ENCODE data around the gene CHFR.
"Not testable (repeated sequence)": the region's sequence is repeated elsewhere in the genome, so short reads cannot be mapped to it uniquely, and the experiment has no call there.

Gene CHFR

GRCh38 chr12:132887513-132888351 lies at the start of gene CHFR:
TSS of gene CHFR (minus strand) at chr12:132887605. CDS start at chr12:132887328, 277 bp downstream.
- DNase-seq (ENCODE audit: low spot score) (no peak), FAIRE-seq (no peak)

- not testable (repeated sequence) for FAIRE-seq; DNase-seq (ENCODE audit: low spot score)
Observed at GRCh38 chr12:132936921-132937320, 49.5 kb upstream of the CHFR start.

GRCh38 chr12:132936163-132936562 lies 48.8 kb upstream of the CHFR start:
- DNase-seq (ENCODE audit: low spot score): no peak
- FAIRE-seq: no peak

GRCh38 chr12:132926415-132926833 lies 39.0 kb upstream of the CHFR start:
- no peak for FAIRE-seq
- DNase-seq (ENCODE audit: low spot score): no peak

- DNase-seq (ENCODE audit: low spot score): no peak
- FAIRE-seq: no peak
Observed at GRCh38 chr12:132925597-132926414, 38.4 kb upstream of the CHFR start.

- FAIRE-seq (no peak), DNase-seq (ENCODE audit: low spot score) (no peak)
Observed at GRCh38 chr12:132924356-132924755, 37.0 kb upstream of the CHFR start.

- no peak for DNase-seq (ENCODE audit: low spot score)
- no peak for FAIRE-seq
Observed at GRCh38 chr12:132923356-132923909, 36.0 kb upstream of the CHFR start.

- DNase-seq (ENCODE audit: low spot score) (no peak), FAIRE-seq (no peak)
Observed at GRCh38 chr12:132922676-132923075, 35.3 kb upstream of the CHFR start.

- DNase-seq (ENCODE audit: low spot score) (no peak), FAIRE-seq (no peak)
Observed at GRCh38 chr12:132921685-132922084, 34.3 kb upstream of the CHFR start.

- no peak for FAIRE-seq
Observed at GRCh38 chr12:132918680-132919079, 31.3 kb upstream of the CHFR start.

GRCh38 chr12:132909030-132909368 lies 21.6 kb upstream of the CHFR start:
- FAIRE-seq (no peak), DNase-seq (ENCODE audit: low spot score) (no peak)

More at GRCh38 chr12:132918680-132919079, 31.3 kb upstream of the CHFR start:
- no peak for DNase-seq (ENCODE audit: low spot score)

- no peak for DNase-seq (ENCODE audit: low spot score)
- FAIRE-seq: no peak
Observed at GRCh38 chr12:132908145-132909029, 21.0 kb upstream of the CHFR start.

GRCh38 chr12:132907789-132908144 lies 20.4 kb upstream of the CHFR start:
- DNase-seq (ENCODE audit: low spot score); FAIRE-seq: not testable (repeated sequence)

GRCh38 chr12:132907216-132907615 lies 19.8 kb upstream of the CHFR start:
- DNase-seq (ENCODE audit: low spot score) (no peak), FAIRE-seq (no peak)

- DNase-seq (ENCODE audit: low spot score) (no peak), FAIRE-seq (no peak)
Observed at GRCh38 chr12:132904718-132905328, 17.4 kb upstream of the CHFR start.

GRCh38 chr12:132899033-132899432 lies 11.6 kb upstream of the CHFR start:
- DNase-seq (ENCODE audit: low spot score) (no peak), FAIRE-seq (no peak)

GRCh38 chr12:132888852-132889251 lies 1.4 kb upstream of the CHFR start:
- FAIRE-seq (no peak), DNase-seq (ENCODE audit: low spot score) (no peak)

GRCh38 chr12:132886529-132887477 lies 602 bp downstream of the CHFR start:
- FAIRE-seq: no peak
- DNase-seq (ENCODE audit: low spot score): no peak

- DNase-seq (ENCODE audit: low spot score) (no peak), FAIRE-seq (no peak)
Observed at GRCh38 chr12:132881818-132882217, 5.6 kb downstream of the CHFR start.

- DNase-seq (ENCODE audit: low spot score); FAIRE-seq: not testable (repeated sequence)
Observed at GRCh38 chr12:132874620-132875019, 12.8 kb downstream of the CHFR start.
